Measurements from ENCODE around the gene FOXD2.

Gene FOXD2

GRCh38 chr1:47459253-47459788 is 21.5 kb downstream of the FOXD2 start:
- no peak for DNase-seq

DNA sequence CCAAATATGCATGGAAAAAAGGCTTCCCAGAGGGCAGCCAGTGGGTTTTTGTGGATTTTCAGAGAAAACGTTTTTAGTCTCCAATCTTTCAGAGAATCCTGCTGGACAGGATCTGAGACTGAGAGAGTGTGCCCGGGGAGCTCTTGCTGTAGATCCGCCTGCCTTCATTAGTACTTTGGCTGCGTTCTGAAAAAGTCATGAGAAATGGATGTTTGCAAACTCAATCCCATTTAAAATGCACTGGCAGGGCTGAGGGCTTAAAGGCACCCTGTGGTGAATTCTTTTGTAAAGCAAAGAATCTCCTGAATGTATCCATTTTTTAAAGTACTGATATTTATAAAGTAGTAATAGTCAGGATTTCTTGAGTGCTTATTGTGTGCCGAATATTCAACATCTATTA is 22.2 kb downstream of the FOXD2 start:
- DNase-seq: no peak

GRCh38 chr1:47460456-47460855 is 22.6 kb downstream of the FOXD2 start:
- DNase-seq: no peak

DNA sequence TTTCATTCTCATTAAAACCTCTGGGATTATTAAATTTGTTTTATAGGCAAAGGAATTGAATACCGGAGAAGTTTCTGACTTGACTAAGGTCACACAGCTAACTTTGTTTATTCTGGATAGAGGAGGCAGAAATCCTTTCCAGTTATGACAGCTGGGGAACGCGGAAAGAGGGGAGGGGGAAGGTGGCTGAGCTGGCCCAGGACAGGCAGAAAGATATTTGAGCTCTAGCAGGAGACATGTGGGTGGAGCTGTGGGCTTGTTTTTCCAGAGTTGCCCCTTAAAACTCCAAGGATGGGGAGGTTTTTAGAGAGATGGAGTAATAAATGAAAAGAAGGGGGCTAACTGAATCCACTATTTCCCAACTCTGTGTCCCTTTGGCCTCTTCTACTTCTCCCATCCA is 27.8 kb downstream of the FOXD2 start:
- no peak for DNase-seq

GRCh38 chr1:47468709-47469389 is 31.0 kb downstream of the FOXD2 start:
- no peak for DNase-seq

GRCh38 chr1:47469390-47469759 is 31.5 kb downstream of the FOXD2 start:
- DNase-seq: no peak

- no peak for DNase-seq
Observed at GRCh38 chr1:47469910-47470309, 32.1 kb downstream of the FOXD2 start.

DNA sequence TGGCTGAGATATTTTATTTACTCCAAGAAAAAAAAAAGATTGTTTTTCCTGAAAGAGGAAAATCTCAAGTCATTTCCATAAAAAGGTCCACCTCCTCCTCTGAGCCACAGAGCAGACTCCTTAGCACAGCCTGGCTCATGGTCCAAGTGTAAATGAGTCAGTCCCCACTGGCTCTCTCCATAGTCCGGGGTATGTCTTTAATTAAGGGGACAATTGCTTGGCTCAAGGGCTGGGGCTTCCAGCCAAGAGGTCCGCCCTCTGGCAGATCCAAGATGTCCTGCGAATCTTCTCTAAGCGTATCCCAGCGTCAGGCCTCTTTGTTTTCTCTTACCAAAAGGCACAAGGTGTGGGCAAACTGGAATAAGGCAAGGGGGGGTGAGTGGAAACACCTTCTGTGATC is 33.3 kb downstream of the FOXD2 start:
- DNase-seq: no peak

DNA sequence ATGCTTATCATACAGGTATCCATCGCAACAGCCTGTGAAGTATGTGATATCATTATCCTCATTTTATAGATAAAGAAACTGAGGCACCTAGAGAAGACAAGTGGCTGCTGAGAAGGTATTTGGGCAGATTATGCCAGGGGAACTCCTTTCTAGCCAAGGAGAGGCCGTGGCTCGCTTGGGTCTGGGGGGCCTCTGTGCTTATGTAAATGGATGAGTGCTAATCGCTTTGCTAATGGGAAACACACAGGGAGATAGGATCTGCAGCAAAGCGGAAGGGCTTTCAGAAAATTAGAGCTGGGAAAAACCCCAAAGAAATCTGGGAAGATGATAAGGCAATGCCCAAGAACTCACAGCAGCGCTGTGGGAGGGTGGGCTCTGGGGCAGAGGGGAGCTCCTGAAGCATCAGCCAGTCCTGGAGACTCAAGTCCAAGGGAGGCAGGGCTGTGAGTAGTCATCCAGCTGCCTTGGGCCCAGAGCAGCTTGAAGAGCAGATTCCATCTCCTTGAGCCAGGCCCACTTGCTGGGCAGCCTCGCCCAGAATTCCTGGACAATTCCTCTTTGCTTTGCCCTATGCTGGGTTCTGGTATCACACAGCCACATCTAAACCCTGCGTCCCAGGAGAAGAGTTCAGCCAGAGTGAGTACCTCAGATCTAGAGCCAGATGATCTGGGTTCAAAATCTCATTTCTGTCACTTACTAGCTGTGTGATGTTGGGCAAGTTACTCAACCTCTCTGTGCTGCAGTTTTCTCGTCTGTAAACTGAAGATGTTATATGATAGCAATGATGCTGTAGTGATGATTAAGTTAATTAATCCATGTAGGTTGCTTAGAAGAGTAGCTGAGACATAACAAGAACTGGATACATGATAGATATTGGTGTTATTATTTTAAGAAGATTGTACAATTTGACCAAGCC is 36.7 kb downstream of the FOXD2 start:
- DNase-seq: no peak

DNA sequence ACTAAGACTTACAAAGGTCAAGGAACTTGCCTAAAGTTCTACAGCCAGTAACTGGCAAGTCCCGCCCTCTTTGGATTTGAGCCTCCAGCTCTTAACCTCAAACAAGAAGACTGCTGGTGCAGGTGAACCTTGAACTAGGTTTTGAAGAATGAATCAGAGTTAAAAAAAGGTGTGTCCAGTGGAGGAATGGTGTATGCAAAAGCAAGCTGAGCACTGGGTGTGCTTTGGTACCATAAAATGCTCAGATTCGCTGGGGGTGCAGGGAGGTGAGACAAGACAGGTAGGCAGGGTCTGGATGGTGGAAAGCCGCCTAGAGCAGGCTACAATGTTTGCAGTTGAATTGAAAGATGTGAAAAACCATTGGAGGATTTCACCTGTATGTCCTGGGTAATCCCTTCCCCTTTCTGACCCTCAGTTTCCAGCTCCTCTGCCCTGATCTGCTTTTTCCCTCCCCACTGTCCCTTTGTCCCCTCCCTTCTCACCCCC is 39.8 kb downstream of the FOXD2 start:
- no peak for DNase-seq

- DNase-seq: no peak
Observed at GRCh38 chr1:47478090-47478489, 40.2 kb downstream of the FOXD2 start.

DNA sequence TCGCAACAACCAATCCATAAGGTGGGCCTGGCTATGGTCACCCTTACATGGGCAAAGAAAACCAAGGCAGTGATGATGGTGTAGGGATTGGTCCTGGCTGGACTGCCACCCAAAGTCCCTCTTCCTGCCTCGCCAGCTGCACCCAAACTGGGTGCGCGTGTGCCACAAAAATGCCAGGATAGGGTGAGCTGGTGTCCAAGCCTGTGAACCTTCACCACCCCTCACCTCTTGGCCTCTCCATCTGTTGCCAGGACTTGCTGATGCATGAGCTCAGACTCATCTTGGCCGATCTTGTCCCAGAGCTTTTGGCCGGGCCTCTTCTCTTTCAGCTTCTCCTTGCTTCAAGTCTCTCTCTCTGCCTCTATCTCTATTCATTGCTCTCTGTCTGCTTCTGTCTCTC is 41.8 kb downstream of the FOXD2 start:
- no peak for DNase-seq

DNA sequence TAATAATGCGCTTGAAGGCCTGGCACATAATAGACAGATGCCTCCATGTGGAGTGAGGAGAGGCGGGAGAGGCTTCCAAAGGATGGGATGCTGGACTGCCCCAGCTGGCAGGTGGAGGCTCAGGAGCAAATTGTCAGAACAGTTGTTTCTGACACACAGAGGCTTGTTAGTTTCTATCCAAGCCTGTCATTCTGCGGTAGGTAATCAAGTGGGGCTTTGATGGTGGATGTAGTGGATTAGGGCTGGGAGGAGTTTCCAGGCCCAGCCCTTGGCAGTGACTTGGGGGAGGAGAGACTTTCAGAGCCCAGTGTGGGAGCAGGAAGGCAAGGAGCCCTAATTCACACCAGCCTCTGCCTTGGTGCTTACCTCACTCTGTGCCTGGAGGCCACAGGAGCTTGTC is 44.1 kb downstream of the FOXD2 start:
- DNase-seq: no peak

DNA sequence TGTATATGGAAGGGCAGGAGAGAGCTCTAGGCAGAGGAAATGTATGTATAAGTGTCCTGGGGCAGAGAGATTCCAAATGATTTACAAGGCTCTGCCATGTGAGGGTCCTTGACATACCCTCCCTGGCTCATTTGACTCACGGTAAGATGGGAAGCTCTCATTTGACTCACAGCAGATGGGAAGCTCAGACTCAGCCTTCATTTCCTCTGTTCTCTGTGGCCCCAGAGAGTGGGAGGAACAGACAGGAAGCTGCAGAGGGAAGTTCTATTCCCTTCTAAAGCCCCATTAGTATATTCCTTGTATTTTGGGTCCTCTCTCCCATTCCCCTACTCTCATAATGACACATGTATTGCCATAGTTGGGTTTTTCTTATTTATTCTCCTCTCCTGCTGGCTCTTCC is 44.9 kb downstream of the FOXD2 start:
- DNase-seq: no peak

- no peak for DNase-seq
Observed at GRCh38 chr1:47483651-47484050, 45.8 kb downstream of the FOXD2 start.

GRCh38 chr1:47485817-47486216 is 48.0 kb downstream of the FOXD2 start:
- no peak for DNase-seq

- DNase-seq: no peak
Observed at GRCh38 chr1:47487332-47487731, 49.5 kb downstream of the FOXD2 start.

DNA sequence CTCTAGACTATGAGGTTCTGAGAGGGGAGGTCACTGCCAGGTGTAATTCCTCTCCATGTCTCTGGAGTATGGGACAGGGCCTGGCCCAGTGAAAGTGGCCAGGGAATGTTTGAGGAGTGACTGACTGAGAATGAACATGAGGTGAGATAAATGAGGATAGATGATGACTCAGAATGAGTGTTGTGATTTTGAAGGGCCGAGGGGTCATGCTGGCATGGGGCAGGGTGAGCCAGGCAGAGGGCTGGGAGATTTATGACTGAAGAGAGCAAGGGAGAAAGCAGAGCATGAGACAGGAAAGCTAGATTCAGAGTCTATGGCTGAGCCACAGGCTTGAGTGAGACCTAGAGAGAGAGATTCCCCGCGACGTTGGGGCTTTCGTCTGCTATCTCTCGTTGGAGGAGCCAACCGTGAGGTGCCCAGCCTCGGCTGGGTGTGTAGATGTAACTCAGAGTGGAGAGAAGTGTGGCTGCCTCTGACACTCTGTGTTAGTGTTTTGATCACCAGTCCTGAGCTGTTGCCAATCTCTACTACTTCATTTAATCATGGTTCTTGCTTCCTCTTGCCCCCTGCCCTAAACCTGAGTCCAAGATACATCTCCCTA is 50.1 kb downstream of the FOXD2 start:
- no peak for DNase-seq

All from nucleus accumbens (tissue), 56 donors.